Fibroblast of villous mesenchyme (primary cell): ENCODE data around the gene TXNDC11. TPM values are rescaled to one million over a fixed set of nuclear protein-coding genes. Genes with fewer than 3 reads are reported as not detected.
A peak's percentile ranks its signal among the peaks of the same experiment; 100 is the strongest.

ENCODE experiments used
- DNase-seq: peaks from one replicate; pipeline ENCODE4 v3.0.0-alpha.2; 2010; ENCODE audit warnings: low read depth
- H3K4me3 ChIP-seq: 2 replicates; pipeline ENCODE4 v1.5.1; 2011; ENCODE audit warnings: low read depth, mild to moderate bottlenecking, low read length
- total RNA-seq: library from RNA; depleted of rRNA; stranded (reverse); fragments of >200 nt; gene quantifications from 2 replicates; pipeline ENCODE4 v1.2.3, GENCODE V29; 2012
- TF ChIP-seq, protein P1 (sequence below): IDR thresholded peaks from 2 replicates; pipeline ENCODE4 v1.5.1; 2012; ENCODE audit warnings: low read depth, mild to moderate bottlenecking, low read length; ENCODE audit not compliant: insufficient read depth

TXNDC11 gene
- total RNA-seq, 1 donor: 30.2 TPM

DNA sequence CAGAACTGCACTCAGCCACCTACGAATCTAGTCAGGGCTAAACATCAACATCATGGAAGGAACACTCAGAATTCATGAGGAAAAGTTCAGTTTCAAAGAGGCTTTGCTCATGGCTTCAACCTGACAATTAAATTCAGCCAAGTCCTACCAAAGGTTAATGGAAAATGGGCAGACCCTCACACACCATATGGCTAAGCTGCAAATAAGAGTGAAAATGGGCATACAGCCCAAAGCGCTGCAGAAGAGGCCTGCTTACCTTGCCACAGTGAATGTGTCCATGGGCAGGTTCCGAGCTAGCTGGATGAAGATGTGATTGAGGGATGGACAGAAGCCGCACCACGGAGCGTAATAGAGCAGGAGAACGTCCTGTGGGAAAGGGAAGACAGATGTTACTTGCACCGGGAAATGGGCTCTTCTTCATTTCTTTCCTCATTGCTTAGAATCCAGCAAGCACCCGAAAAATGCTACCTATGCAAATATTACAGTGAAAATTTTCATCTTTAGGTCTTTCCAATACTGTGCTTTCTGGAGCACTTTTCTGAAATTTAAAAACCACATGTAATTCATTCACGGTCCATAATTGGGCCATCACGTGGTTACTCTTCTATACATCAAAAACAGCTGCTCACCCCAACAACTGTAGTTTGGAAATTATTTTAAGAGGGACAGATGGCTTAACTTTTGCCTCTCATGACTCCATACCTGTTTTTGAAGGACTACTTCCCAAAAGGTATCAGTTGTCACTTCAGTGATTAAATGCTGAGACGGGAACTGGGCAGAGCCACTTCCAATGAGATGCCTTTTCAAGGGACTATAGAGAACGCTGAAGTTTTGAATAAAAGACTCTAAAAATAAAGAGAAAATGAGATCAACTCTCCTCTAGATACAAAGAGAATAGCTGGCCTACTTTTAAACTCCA, 54.8 kb downstream of the TXNDC11 start:
- no peak for DNase-seq
- TF ChIP-seq, protein P1, sequence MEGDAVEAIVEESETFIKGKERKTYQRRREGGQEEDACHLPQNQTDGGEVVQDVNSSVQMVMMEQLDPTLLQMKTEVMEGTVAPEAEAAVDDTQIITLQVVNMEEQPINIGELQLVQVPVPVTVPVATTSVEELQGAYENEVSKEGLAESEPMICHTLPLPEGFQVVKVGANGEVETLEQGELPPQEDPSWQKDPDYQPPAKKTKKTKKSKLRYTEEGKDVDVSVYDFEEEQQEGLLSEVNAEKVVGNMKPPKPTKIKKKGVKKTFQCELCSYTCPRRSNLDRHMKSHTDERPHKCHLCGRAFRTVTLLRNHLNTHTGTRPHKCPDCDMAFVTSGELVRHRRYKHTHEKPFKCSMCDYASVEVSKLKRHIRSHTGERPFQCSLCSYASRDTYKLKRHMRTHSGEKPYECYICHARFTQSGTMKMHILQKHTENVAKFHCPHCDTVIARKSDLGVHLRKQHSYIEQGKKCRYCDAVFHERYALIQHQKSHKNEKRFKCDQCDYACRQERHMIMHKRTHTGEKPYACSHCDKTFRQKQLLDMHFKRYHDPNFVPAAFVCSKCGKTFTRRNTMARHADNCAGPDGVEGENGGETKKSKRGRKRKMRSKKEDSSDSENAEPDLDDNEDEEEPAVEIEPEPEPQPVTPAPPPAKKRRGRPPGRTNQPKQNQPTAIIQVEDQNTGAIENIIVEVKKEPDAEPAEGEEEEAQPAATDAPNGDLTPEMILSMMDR: no peak
- no peak overlapping the region for H3K4me3 ChIP-seq

DNA sequence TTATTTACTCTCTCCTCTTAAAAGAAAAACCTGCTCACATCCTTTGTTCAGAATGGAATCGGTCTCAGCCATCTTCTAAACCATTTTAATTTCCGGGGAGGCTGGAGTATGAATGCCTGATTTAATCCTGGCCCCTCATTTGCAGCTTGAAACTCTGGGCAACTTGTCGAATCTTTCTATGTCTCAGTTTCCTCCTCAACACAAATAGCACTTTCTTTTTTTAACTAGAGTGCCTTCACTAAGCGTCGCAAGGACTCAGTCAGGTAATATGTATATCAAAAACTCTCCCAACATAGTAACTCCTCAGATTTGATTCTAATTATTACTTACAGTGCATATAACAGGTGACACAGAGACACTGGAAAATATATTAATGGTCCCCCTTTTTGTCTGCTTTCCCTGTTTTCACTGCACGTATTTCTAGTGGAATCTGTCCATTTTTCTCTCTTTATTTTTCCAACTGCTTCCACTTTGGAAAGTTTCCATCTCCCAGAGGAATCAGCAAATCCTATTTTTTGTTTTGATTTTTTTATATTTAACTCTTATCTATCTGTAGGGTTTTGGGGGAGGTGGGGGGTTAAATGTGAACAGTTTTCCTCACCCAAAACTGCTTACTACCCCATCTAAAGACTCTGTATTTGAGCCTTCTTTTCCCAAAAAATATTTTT, 55.8 kb downstream of the TXNDC11 start:
- H3K4me3 ChIP-seq: no peak overlapping the region
- DNase-seq: no peak
- TF ChIP-seq, protein P1: no peak

DNA sequence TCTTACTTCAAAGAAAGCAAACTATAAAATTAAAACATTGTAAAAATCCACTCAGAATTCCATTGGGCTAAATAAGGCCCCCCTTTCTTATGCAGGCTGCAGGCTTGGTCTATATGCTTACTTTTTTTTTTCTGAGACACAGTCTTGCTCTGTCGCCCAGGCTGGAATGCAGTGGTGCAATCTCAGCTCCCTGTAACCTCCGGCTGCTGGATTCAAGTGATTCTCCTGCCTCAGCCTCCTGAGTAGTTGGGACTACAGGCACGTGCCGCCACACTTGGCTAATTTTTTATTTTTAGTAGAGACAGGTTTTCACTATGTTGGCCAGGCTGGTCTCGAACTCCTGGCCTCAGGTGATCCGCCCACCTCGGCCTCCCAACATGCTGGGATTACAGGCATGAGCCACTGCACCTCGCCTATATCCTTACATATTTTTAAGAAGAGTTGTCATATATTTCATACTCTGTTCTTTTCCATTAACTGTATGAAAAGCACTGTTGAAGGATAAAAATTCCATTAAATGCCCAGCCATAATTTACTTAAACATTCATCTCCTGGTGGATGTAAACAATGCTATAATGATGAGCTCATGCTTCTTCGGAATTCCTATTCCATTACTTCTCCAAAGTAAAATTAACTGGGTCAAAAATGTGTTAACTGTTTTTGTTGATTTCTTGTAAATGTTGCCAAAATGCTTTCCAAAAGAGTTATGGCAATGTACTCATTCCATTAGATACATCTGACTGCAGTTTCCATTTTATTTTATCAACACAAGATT, 56.6 kb downstream of the TXNDC11 start:
- peak; percentile 63 for DNase-seq
- no peak overlapping the region for H3K4me3 ChIP-seq
- TF ChIP-seq, protein P1: no peak

DNA sequence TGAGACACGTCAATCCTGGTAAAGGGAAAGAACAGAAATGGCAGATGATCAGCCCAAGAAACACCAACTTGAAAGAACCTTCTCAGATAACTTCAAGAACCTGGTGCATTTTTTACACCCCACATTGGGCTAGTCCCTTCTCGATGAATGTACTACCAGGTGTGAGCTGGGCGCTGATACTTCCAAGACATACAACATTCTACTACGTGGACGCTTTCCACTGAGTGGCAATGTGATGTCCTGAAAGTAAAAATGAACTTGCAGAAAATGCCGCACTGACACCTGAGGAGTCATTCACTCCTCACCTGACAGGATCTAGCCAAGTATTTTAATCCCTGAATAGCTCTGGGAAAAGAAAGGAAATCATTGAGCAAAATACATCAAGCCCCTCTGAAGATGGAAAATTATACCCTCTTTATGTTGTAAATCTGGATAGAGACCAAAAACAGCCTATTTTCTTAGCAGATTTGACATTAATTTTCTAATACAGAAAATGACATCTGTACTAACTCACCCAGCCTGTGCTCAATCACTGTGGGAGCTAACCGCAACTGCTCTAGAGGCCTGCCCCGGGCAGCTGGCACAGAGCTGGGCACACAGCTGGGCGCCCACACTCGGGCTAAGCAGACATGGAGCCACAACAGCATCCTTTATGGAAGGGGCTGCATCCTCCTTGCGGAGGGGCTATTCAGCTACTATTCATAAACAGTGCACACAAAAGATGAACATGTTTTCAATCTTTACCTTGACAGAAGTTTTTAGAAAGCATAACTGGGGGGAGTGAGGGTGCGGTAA, 58.2 kb downstream of the TXNDC11 start:
- no peak for DNase-seq
- H3K4me3 ChIP-seq: no peak overlapping the region
- TF ChIP-seq, protein P1: no peak

DNA sequence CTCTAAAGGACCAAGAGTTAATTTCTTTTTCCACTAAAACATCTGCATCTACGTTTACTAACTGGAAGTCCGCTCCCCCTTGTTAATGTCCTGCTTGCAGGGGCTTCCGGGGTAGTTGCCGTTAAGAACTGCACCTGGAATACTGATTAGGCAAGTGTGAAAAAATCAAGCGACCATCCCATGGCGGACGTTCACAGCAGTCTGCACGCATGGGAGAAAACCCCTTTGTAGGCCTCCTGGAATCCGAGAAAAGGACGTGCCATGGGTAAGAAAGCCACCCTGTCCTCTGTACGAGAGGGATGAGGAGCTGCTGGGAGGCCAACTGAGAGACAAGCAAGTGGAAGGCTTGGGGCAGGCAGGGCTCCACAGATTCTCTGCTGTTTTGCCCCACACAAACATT, 59.5 kb downstream of the TXNDC11 start:
- TF ChIP-seq, protein P1: no peak
- DNase-seq: no peak
- H3K4me3 ChIP-seq: no peak overlapping the region

DNA sequence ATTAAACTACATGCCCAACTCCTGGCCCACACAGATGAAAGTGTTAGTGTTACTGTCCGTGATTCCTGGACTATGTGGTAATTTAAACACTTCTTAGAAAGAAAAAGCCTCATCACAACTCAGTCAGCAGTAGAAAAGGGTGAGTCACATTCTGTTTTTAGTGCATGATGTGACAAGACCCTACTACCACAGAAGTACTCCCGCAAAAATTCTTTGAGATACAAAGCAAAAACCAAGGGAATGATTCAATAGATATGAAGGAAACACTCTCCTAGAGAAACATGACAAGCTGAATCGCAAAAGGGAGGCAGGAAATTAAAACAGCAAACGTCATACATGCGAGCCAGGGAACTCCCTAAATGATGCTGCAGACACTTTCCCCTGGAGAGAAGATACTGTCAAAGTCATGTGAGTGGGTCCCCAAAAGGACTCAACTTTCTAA, 60.0 kb downstream of the TXNDC11 start:
- TF ChIP-seq, protein P1: no peak
- DNase-seq: peak; percentile 88
- H3K4me3 ChIP-seq: no peak overlapping the region
